CD4-positive, alpha-beta T cell treated with Interleukin-10 for 1 hour (primary cell): ENCODE measurements around the gene BLVRB.
"Not testable (repeated sequence)": the region's sequence is repeated elsewhere in the genome, so short reads cannot be mapped to it uniquely, and the experiment has no call there.

Source experiments
- DNase-seq: peaks from one replicate; pipeline ENCODE4 v3.0.0-alpha.2; 2020

The BLVRB gene

GRCh38 chr19:40446263-40446784 lies 19.2 kb downstream of the BLVRB start:
- DNase-seq = no peak

GRCh38 chr19:40445780-40446262 lies 19.7 kb downstream of the BLVRB start:
- no peak for DNase-seq

- no peak for DNase-seq
These were observed 20.7 kb downstream of the BLVRB start for GRCh38 chr19:40444825-40445312.

- DNase-seq = peak; percentile 96
These were observed 21.3 kb downstream of the BLVRB start, which contains the start of gene SERTAD3 for GRCh38 chr19:40444000-40444824. Gene SERTAD3 (minus strand): TSS chr19:40444335. CDS start chr19:40442080, 2,255 bp downstream.

GRCh38 chr19:40443131-40443999 lies 22.2 kb downstream of the BLVRB start:
- DNase-seq = peak; percentile 100

- no peak for DNase-seq
These were observed 23.0 kb downstream of the BLVRB start for GRCh38 chr19:40442328-40443130.

GRCh38 chr19:40441719-40442253 lies 23.8 kb downstream of the BLVRB start:
- no peak for DNase-seq

- no peak for DNase-seq
These were observed 27.3 kb downstream of the BLVRB start for GRCh38 chr19:40438284-40438683.

GRCh38 chr19:40433391-40434216 lies 31.9 kb downstream of the BLVRB start:
- peak; percentile 55 for DNase-seq

- DNase-seq = not testable (repeated sequence)
These were observed 32.8 kb downstream of the BLVRB start for GRCh38 chr19:40432760-40433159.

GRCh38 chr19:40431698-40432097 lies 33.8 kb downstream of the BLVRB start:
- no peak for DNase-seq

GRCh38 chr19:40430242-40430641 lies 35.3 kb downstream of the BLVRB start:
- not testable (repeated sequence) for DNase-seq

GRCh38 chr19:40428197-40428596 lies 37.3 kb downstream of the BLVRB start:
- DNase-seq = not testable (repeated sequence)

GRCh38 chr19:40425450-40426287 lies 39.9 kb downstream of the BLVRB start, which contains the start of gene SERTAD1:
Gene SERTAD1 (minus strand): TSS chr19:40425992. CDS start chr19:40423546, 2,446 bp downstream.
- peak; percentile 100 for DNase-seq

- DNase-seq = no peak
These were observed 40.7 kb downstream of the BLVRB start for GRCh38 chr19:40424637-40425449.

GRCh38 chr19:40423938-40424337 lies 41.6 kb downstream of the BLVRB start:
- no peak for DNase-seq

- no peak for DNase-seq
These were observed 42.6 kb downstream of the BLVRB start for GRCh38 chr19:40422748-40423566.
